Activated T-cell treated with anti-CD3 and anti-CD28 coated beads, Interleukin-2, amount 50 U/mL, for 72 hours (primary cell): Measurements from ENCODE around the gene EGFR. TPM values are rescaled to one million over a fixed set of nuclear protein-coding genes. Genes with fewer than 3 reads are reported as not detected.
"Not testable (repeated sequence)": the region's sequence is repeated elsewhere in the genome, so short reads cannot be mapped to it uniquely, and the experiment has no call there.

Source experiments
- ATAC-seq, 2 donors: fragments of 150-1000 bp; cut with Tn5 transposase; replicated peaks in 1 of 2; 2 replicates each; pipeline ENCODE4 v1.10.0; 2021; ENCODE audit warnings: moderate library complexity in 2 of 2, mild to moderate bottlenecking in 1 of 2
- DNase-seq, 2 donors: peaks; one replicate each; pipeline ENCODE4 v3.0.0; 2021 to 2022; ENCODE audit warnings: mixed read lengths in 1 of 2
- H3K27ac Mint-ChIP-seq: one replicate; pipeline ENCODE4 v1.8.0; 2022; ENCODE audit warnings: mild to moderate bottlenecking, moderate library complexity, mixed read lengths
- H3K27me3 Mint-ChIP-seq: one replicate; pipeline ENCODE4 v1.8.0; 2022; ENCODE audit warnings: low read depth, mixed read lengths
- H3K36me3 Mint-ChIP-seq, 2 donors: one replicate each; pipeline ENCODE4 v1.8.0; 2022; ENCODE audit warnings: mixed read lengths in 2 of 2, mild to moderate bottlenecking in 1 of 2; ENCODE audit not compliant: insufficient read depth in 2 of 2
- H3K4me1 Mint-ChIP-seq: one replicate; pipeline ENCODE4 v1.8.0; 2022; ENCODE audit warnings: low read depth, mixed read lengths
- H3K4me3 Mint-ChIP-seq, 2 donors: one replicate each; pipeline ENCODE4 v1.8.0; 2022; ENCODE audit warnings: mild to moderate bottlenecking in 2 of 2, mixed read lengths in 2 of 2, moderate library complexity in 2 of 2
- H3K9me3 Mint-ChIP-seq, 2 donors: one replicate each; pipeline ENCODE4 v1.8.0; 2022; ENCODE audit warnings: mixed read lengths in 2 of 2
- total RNA-seq, 2 donors: library from RNA; stranded (reverse); gene quantifications; one replicate each; pipeline ENCODE4 v1.2.3, GENCODE V29; 2022

The EGFR gene
- total RNA-seq, 2 donors from 2014 or later: 0.09 TPM; not detected in 1

GRCh38 chr7:55033236-55033846 is 14.5 kb downstream of the EGFR start:
- H3K27ac Mint-ChIP-seq: no peak overlapping the region
- no peaks in the 10 kb centered on the region for H3K36me3 Mint-ChIP-seq
- H3K4me3 Mint-ChIP-seq: no peak overlapping the region
- H3K4me1 Mint-ChIP-seq: no peaks in the 10 kb centered on the region
- DNase-seq (no peak), ATAC-seq (no peak)
- H3K27me3 Mint-ChIP-seq: no peaks in the 10 kb centered on the region
- peaks cover 0 to 3% of the 10 kb centered on the region in 2 donors for H3K9me3 Mint-ChIP-seq

GRCh38 chr7:55034776-55035175 is 16.0 kb downstream of the EGFR start:
- Mint-ChIP-seq H3K4me3 (no peak overlapping the region), H3K27ac (no peak overlapping the region), H3K4me1 (no peaks in the 10 kb centered on the region), H3K36me3 (no peaks in the 10 kb centered on the region), H3K27me3 (no peaks in the 10 kb centered on the region), H3K9me3 (peaks cover 0 to 3% of the 10 kb centered on the region in 2 donors)
- DNase-seq: no peak
- no peak for ATAC-seq

- not testable (repeated sequence) for H3K9me3 Mint-ChIP-seq, H3K4me3 Mint-ChIP-seq, H3K27me3 Mint-ChIP-seq
Observed at GRCh38 chr7:55035410-55035809, 16.6 kb downstream of the EGFR start.

GRCh38 chr7:55036950-55037736 is 18.3 kb downstream of the EGFR start:
- ATAC-seq (no peak), DNase-seq (no peak)
- Mint-ChIP-seq H3K27ac (no peak overlapping the region), H3K36me3 (no peaks in the 10 kb centered on the region), H3K4me3 (no peak overlapping the region), H3K9me3 (peaks cover 0 to 3% of the 10 kb centered on the region in 2 donors), H3K4me1 (no peaks in the 10 kb centered on the region), H3K27me3 (no peaks in the 10 kb centered on the region)

More at GRCh38 chr7:55035410-55035809, 16.6 kb downstream of the EGFR start:
- ATAC-seq, H3K4me1 Mint-ChIP-seq, H3K36me3 Mint-ChIP-seq, DNase-seq, H3K27ac Mint-ChIP-seq: not testable (repeated sequence)

- no peaks in the 10 kb centered on the region for H3K36me3 Mint-ChIP-seq
- DNase-seq: no peak
- H3K27me3 Mint-ChIP-seq: no peaks in the 10 kb centered on the region
- no peaks in the 10 kb centered on the region for H3K4me1 Mint-ChIP-seq
- no peak overlapping the region for H3K4me3 Mint-ChIP-seq
- no peaks in the 10 kb centered on the region for H3K9me3 Mint-ChIP-seq
- H3K27ac Mint-ChIP-seq: no peak overlapping the region
- ATAC-seq: no peak
Observed at GRCh38 chr7:55043691-55044370, 25.0 kb downstream of the EGFR start.

GRCh38 chr7:55044371-55044717 is 25.5 kb downstream of the EGFR start:
- Mint-ChIP-seq H3K4me3 (no peak overlapping the region), H3K36me3 (no peaks in the 10 kb centered on the region), H3K27me3 (no peaks in the 10 kb centered on the region), H3K9me3 (no peaks in the 10 kb centered on the region), H3K4me1 (no peaks in the 10 kb centered on the region), H3K27ac (no peak overlapping the region)
- ATAC-seq (no peak), DNase-seq (no peak)

- no peaks in the 10 kb centered on the region for H3K27me3 Mint-ChIP-seq
- H3K9me3 Mint-ChIP-seq: no peaks in the 10 kb centered on the region
- H3K27ac Mint-ChIP-seq: no peak overlapping the region
- ATAC-seq (no peak), DNase-seq (no peak)
- H3K36me3 Mint-ChIP-seq: no peaks in the 10 kb centered on the region
- H3K4me3 Mint-ChIP-seq: no peak overlapping the region
- H3K4me1 Mint-ChIP-seq: no peaks in the 10 kb centered on the region
Observed at GRCh38 chr7:55044791-55045190, 26.0 kb downstream of the EGFR start.

GRCh38 chr7:55046582-55047342 is 27.9 kb downstream of the EGFR start:
- Mint-ChIP-seq H3K27me3 (no peaks in the 10 kb centered on the region), H3K36me3 (no peaks in the 10 kb centered on the region), H3K27ac (no peak overlapping the region), H3K4me3 (no peak overlapping the region), H3K9me3 (no peaks in the 10 kb centered on the region), H3K4me1 (no peaks in the 10 kb centered on the region)
- ATAC-seq (no peak), DNase-seq (no peak)

- H3K36me3 Mint-ChIP-seq: no peaks in the 10 kb centered on the region
- ATAC-seq (no peak), DNase-seq (no peak)
- no peaks in the 10 kb centered on the region for H3K4me1 Mint-ChIP-seq
- H3K27me3 Mint-ChIP-seq: no peaks in the 10 kb centered on the region
- H3K9me3 Mint-ChIP-seq: no peaks in the 10 kb centered on the region
- no peak overlapping the region for H3K4me3 Mint-ChIP-seq
- no peak overlapping the region for H3K27ac Mint-ChIP-seq
Observed at GRCh38 chr7:55048221-55048859, 29.5 kb downstream of the EGFR start.

- no peak overlapping the region for H3K27ac Mint-ChIP-seq
- H3K9me3 Mint-ChIP-seq: no peaks in the 10 kb centered on the region
- no peak for ATAC-seq
- H3K27me3 Mint-ChIP-seq: peaks cover 7% of the 10 kb centered on the region
- H3K36me3 Mint-ChIP-seq: no peaks in the 10 kb centered on the region
- H3K4me3 Mint-ChIP-seq: no peak overlapping the region
- H3K4me1 Mint-ChIP-seq: no peaks in the 10 kb centered on the region
- DNase-seq: no peak
Observed at GRCh38 chr7:55050281-55050680, 31.5 kb downstream of the EGFR start.

GRCh38 chr7:55052081-55052480 is 33.3 kb downstream of the EGFR start:
- ATAC-seq: no peak
- H3K27ac Mint-ChIP-seq: no peak overlapping the region
- peaks cover 7% of the 10 kb centered on the region for H3K27me3 Mint-ChIP-seq
- H3K9me3 Mint-ChIP-seq: no peaks in the 10 kb centered on the region
- no peak overlapping the region for H3K4me3 Mint-ChIP-seq
- DNase-seq: no peak
- H3K36me3 Mint-ChIP-seq: no peaks in the 10 kb centered on the region
- no peaks in the 10 kb centered on the region for H3K4me1 Mint-ChIP-seq

GRCh38 chr7:55052741-55053427 is 34.1 kb downstream of the EGFR start:
- no peaks in the 10 kb centered on the region for H3K4me1 Mint-ChIP-seq
- peaks cover 7% of the 10 kb centered on the region for H3K27me3 Mint-ChIP-seq
- H3K9me3 Mint-ChIP-seq: no peaks in the 10 kb centered on the region
- ATAC-seq (no peak), DNase-seq (no peak)
- no peaks in the 10 kb centered on the region for H3K36me3 Mint-ChIP-seq
- no peak overlapping the region for H3K27ac Mint-ChIP-seq
- H3K4me3 Mint-ChIP-seq: no peak overlapping the region
